Type B pancreatic cell (in vitro differentiated cells): ENCODE measurements around the gene KLK4. TPM values are rescaled to one million over a fixed set of nuclear protein-coding genes. Genes with fewer than 3 reads are reported as not detected.

Experiments used
- DNase-seq: peaks from one replicate; pipeline ENCODE4 v3.0.0; 2021; ENCODE audit warnings: mixed read lengths; ENCODE audit not compliant: unreplicated experiment; ENCODE audit errors: extremely low spot score
- H3K27ac Mint-ChIP-seq: 2 replicates; pipeline ENCODE4 v1.8.0; 2021; ENCODE audit warnings: mild to moderate bottlenecking, mixed read lengths
- H3K27me3 Mint-ChIP-seq: 2 replicates; pipeline ENCODE4 v1.8.0; 2021; ENCODE audit warnings: mixed read lengths
- H3K36me3 Mint-ChIP-seq: 2 replicates; pipeline ENCODE4 v1.8.0; 2021; ENCODE audit warnings: mixed read lengths
- H3K4me1 Mint-ChIP-seq: one replicate; pipeline ENCODE4 v1.8.0; 2021; ENCODE audit warnings: mixed read lengths; ENCODE audit not compliant: unreplicated experiment
- H3K4me3 Mint-ChIP-seq: 2 replicates; pipeline ENCODE4 v1.8.0; 2021; ENCODE audit warnings: mild to moderate bottlenecking, mixed read lengths
- H3K9me3 Mint-ChIP-seq: 2 replicates; pipeline ENCODE4 v1.8.0; 2021; ENCODE audit warnings: mixed read lengths
- CTCF ChIP-seq: fragments of 200-600 bp; sonication (generic); conservative IDR thresholded peaks from 2 replicates; pipeline ENCODE4 v1.5.0; 2021; ENCODE audit warnings: antibody characterized with exemption, mild to moderate bottlenecking
- total RNA-seq: library from RNA; stranded (reverse); gene quantifications from 2 replicates; pipeline ENCODE4 v1.2.1, GENCODE V29; 2021; ENCODE audit warnings: low replicate concordance

Gene KLK4
- total RNA-seq, 1 donor from 2014 or later: 0.46 TPM

- no peak for TF ChIP-seq CTCF
- no peak for DNase-seq
- no peak overlapping the region for H3K27ac Mint-ChIP-seq
- H3K27me3 Mint-ChIP-seq: peaks cover 14% of the 10 kb centered on the region
- no peaks in the 10 kb centered on the region for H3K36me3 Mint-ChIP-seq
- H3K4me3 Mint-ChIP-seq: no peak overlapping the region
- peaks cover 6% of the 10 kb centered on the region for H3K4me1 Mint-ChIP-seq
- H3K9me3 Mint-ChIP-seq: no peaks in the 10 kb centered on the region
These were observed 2.9 kb downstream of the KLK4 start for GRCh38 chr19:50908336-50908735.

- no peak for DNase-seq
- peaks cover 6% of the 10 kb centered on the region for H3K4me1 Mint-ChIP-seq
- H3K27ac Mint-ChIP-seq: no peak overlapping the region
- TF ChIP-seq CTCF: peak; percentile 67
- H3K36me3 Mint-ChIP-seq: no peaks in the 10 kb centered on the region
- H3K4me3 Mint-ChIP-seq: no peak overlapping the region
- H3K9me3 Mint-ChIP-seq: no peaks in the 10 kb centered on the region
- H3K27me3 Mint-ChIP-seq: peaks cover 17% of the 10 kb centered on the region
These were observed 5.0 kb downstream of the KLK4 start for GRCh38 chr19:50906217-50906616.

GRCh38 chr19:50902640-50903039, 8.6 kb downstream of the KLK4 start:
- no peak overlapping the region for H3K27ac Mint-ChIP-seq
- no peaks in the 10 kb centered on the region for H3K9me3 Mint-ChIP-seq
- TF ChIP-seq CTCF: no peak
- H3K27me3 Mint-ChIP-seq: peaks cover 40% of the 10 kb centered on the region
- H3K4me1 Mint-ChIP-seq: no peaks in the 10 kb centered on the region
- H3K4me3 Mint-ChIP-seq: no peak overlapping the region
- DNase-seq: no peak
- no peaks in the 10 kb centered on the region for H3K36me3 Mint-ChIP-seq

GRCh38 chr19:50899569-50899968, 11.6 kb downstream of the KLK4 start:
- no peak for TF ChIP-seq CTCF
- DNase-seq: no peak
- H3K9me3 Mint-ChIP-seq: no peaks in the 10 kb centered on the region
- H3K27ac Mint-ChIP-seq: no peak overlapping the region
- no peak overlapping the region for H3K4me3 Mint-ChIP-seq
- no peaks in the 10 kb centered on the region for H3K36me3 Mint-ChIP-seq
- H3K4me1 Mint-ChIP-seq: no peaks in the 10 kb centered on the region
- peaks cover 43% of the 10 kb centered on the region for H3K27me3 Mint-ChIP-seq

GRCh38 chr19:50898018-50898417, 13.2 kb downstream of the KLK4 start:
- TF ChIP-seq CTCF: no peak
- Mint-ChIP-seq H3K4me3 (no peak overlapping the region), H3K27me3 (peaks cover 43% of the 10 kb centered on the region), H3K4me1 (no peaks in the 10 kb centered on the region), H3K36me3 (no peaks in the 10 kb centered on the region), H3K9me3 (no peaks in the 10 kb centered on the region), H3K27ac (no peak overlapping the region)
- DNase-seq: no peak

GRCh38 chr19:50897612-50898011, 13.6 kb downstream of the KLK4 start:
- no peak for TF ChIP-seq CTCF
- Mint-ChIP-seq H3K36me3 (no peaks in the 10 kb centered on the region), H3K9me3 (no peaks in the 10 kb centered on the region), H3K4me1 (no peaks in the 10 kb centered on the region), H3K27me3 (peaks cover 43% of the 10 kb centered on the region), H3K4me3 (no peak overlapping the region), H3K27ac (no peak overlapping the region)
- DNase-seq: no peak
